HCT116 (cell line): ENCODE data around the gene PSEN2. TPM values are rescaled to one million over a fixed set of nuclear protein-coding genes. Genes with fewer than 3 reads are reported as not detected.

Experiments used
- ATAC-seq: fragments of 200-7000 bp; cut with Tn5 transposase; 2 replicates; pipeline ENCODE4 v1.9.1; 2020; ENCODE audit warnings: mild to moderate bottlenecking, moderate library complexity
- BruUV-seq: library from RNA; stranded (reverse); fragments of 400-500 nt; replicated peaks from 2 replicates; lab custom pipeline; 2021; lab: Mats Ljungman, UMichigan
- CTCF ChIA-PET: fragments of 300-600 bp; sonication (Branson Sonifier 250); formaldehyde crosslinking; loops from one replicate; lab custom pipeline; 2021; ENCODE audit warnings: antibody characterized with exemption; lab: Charles Lee
- POLR2A ChIA-PET: fragments of 300-600, 350-600 bp; sonication (Branson Sonifier 250); formaldehyde crosslinking; loops from one replicate; lab custom pipeline; 2021; ENCODE audit warnings: antibody characterized with exemption; lab: Charles Lee
- RAD21 ChIA-PET, 2 experiments: fragments of 300-600 bp; sonication (Branson Sonifier 250); formaldehyde crosslinking; loops; one replicate each; lab custom pipeline; 2023; ENCODE audit warnings: low total read pairs in 2 of 2; ENCODE audit not compliant: uncharacterized antibody in 2 of 2, unreplicated experiment in 2 of 2, low non-redundant PET in 1 of 2; lab: Charles Lee
- DNase-seq: peaks from one replicate; pipeline ENCODE4 v3.0.0-alpha.2; 2010; ENCODE audit warnings: low read depth, low spot score
- H2AFZ ChIP-seq: fragments of 200-600 bp; shearing (Covaris generic), sonication (generic); 2 replicates; pipeline ENCODE4 v1.6.1; 2017; ENCODE audit warnings: low read depth, mixed run types, mixed read lengths, antibody characterized with exemption, low read length; ENCODE audit not compliant: poor library complexity, severe bottlenecking
- H3K27ac ChIP-seq: 2 replicates; pipeline ENCODE4 v1.5.1; 2012; ENCODE audit warnings: low read depth, low read length
- H3K27me3 ChIP-seq: fragments of 200-600 bp; sonication (generic); 2 replicates; pipeline ENCODE4 v1.6.1; 2016; ENCODE audit warnings: mixed run types, low read length, mixed read lengths; ENCODE audit not compliant: insufficient read depth
- H3K36me3 ChIP-seq, 2 experiments: fragments of 200-500 bp in 1 of 2; fragments of 200-600 bp in 1 of 2; sonication (Bioruptor generic) in 1 of 2; sonication (generic) in 1 of 2; 2 replicates each; pipeline versions ENCODE4 v1.5.1 to v1.6.1; 2014 to 2016; ENCODE audit warnings: low read length in 2 of 2, inconsistent platforms in 1 of 2, mixed read lengths in 1 of 2, mixed run types in 1 of 2; ENCODE audit not compliant: insufficient read depth in 2 of 2, control insufficient read depth in 1 of 2
- H3K4me1 ChIP-seq, 2 experiments: fragments of 200-600 bp in 1 of 2; sonication (generic) in 1 of 2; 2 replicates each; pipeline versions ENCODE4 v1.5.1 to v1.6.1; 2012 to 2017; ENCODE audit warnings: low read length in 2 of 2, inconsistent platforms in 1 of 2, mild to moderate bottlenecking in 1 of 2, mixed read lengths in 1 of 2, mixed run types in 1 of 2, moderate library complexity in 1 of 2; ENCODE audit not compliant: insufficient read depth in 2 of 2, control insufficient read depth in 1 of 2
- H3K4me2 ChIP-seq: fragments of 200-600 bp; sonication (generic); 2 replicates; pipeline ENCODE4 v1.6.1; 2017; ENCODE audit warnings: mixed run types, low read length, mixed read lengths
- H3K4me3 ChIP-seq, 2 experiments: fragments of 200-600 bp in 1 of 2; sonication (generic) in 1 of 2; replicated peaks in 1 of 2; 2 replicates each; pipeline ENCODE4 v1.5.1; 2011 to 2016; ENCODE audit warnings: low read length in 2 of 2, control low read depth in 1 of 2, low read depth in 1 of 2, mild to moderate bottlenecking in 1 of 2, mixed read lengths in 1 of 2, mixed run types in 1 of 2
- H3K79me2 ChIP-seq: fragments of 200-600 bp; sonication (generic); 2 replicates; pipeline ENCODE4 v1.6.1; 2017; ENCODE audit warnings: mild to moderate bottlenecking, mixed run types, low read length, moderate library complexity, mixed read lengths; ENCODE audit not compliant: insufficient read depth
- H3K9ac ChIP-seq: fragments of 200-600 bp; sonication (generic); 2 replicates; pipeline ENCODE4 v1.6.1; 2016; ENCODE audit warnings: low read length, mixed read lengths
- H3K9me2 ChIP-seq: fragments of 200-600 bp; sonication (generic), shearing (Covaris generic); 2 replicates; pipeline ENCODE4 v1.6.1; 2017; ENCODE audit warnings: mixed run types, mild to moderate bottlenecking, moderate library complexity; ENCODE audit not compliant: insufficient read depth
- H3K9me3 ChIP-seq, 2 experiments: fragments of 200-500 bp in 1 of 2; fragments of 200-600 bp in 1 of 2; sonication (Bioruptor generic) in 1 of 2; sonication (generic) in 1 of 2; 2 replicates each; pipeline ENCODE4 v1.6.1; 2014 to 2017; ENCODE audit warnings: low read length in 2 of 2, mixed read lengths in 2 of 2, inconsistent platforms in 1 of 2, low read depth in 1 of 2, mild to moderate bottlenecking in 1 of 2, mixed run types in 1 of 2, moderate library complexity in 1 of 2; ENCODE audit not compliant: control insufficient read depth in 1 of 2, insufficient read depth in 1 of 2
- H4K20me1 ChIP-seq: fragments of 200-600 bp; sonication (generic), shearing (Covaris generic); 2 replicates; pipeline ENCODE4 v1.6.1; 2017; ENCODE audit warnings: mixed run types, mild to moderate bottlenecking, moderate library complexity; ENCODE audit not compliant: insufficient read depth
- EGR1 ChIP-seq: IDR thresholded peaks from 2 replicates; pipeline ENCODE4 v1.6.1; 2012; ENCODE audit warnings: low read depth
- JUND ChIP-seq: IDR thresholded peaks from 2 replicates; pipeline ENCODE4 v1.6.1; 2012
- MAX ChIP-seq: IDR thresholded peaks from 2 replicates; pipeline ENCODE4 v1.6.1; 2012
- POLR2A ChIP-seq: IDR thresholded peaks from 2 replicates; pipeline ENCODE4 v1.7.0; 2011; ENCODE audit warnings: borderline replicate concordance; ENCODE audit not compliant: insufficient read depth, insufficient read length; ENCODE audit errors: extremely low read depth
- RAD21 ChIP-seq: IDR thresholded peaks from 2 replicates; pipeline ENCODE4 v1.6.1; 2012; ENCODE audit warnings: low read depth, mild to moderate bottlenecking
- REST ChIP-seq: IDR thresholded peaks from 2 replicates; pipeline ENCODE4 v1.6.1; 2012; ENCODE audit warnings: low read depth
- SP1 ChIP-seq: IDR thresholded peaks from 2 replicates; pipeline ENCODE4 v1.6.1; 2012; ENCODE audit warnings: low read depth
- SRF ChIP-seq: IDR thresholded peaks from 2 replicates; pipeline ENCODE4 v1.6.1; 2012; ENCODE audit warnings: low read depth
- YY1 ChIP-seq: IDR thresholded peaks from 2 replicates; pipeline ENCODE4 v1.6.1; 2011; ENCODE audit warnings: low read length, low read depth, moderate library complexity, mild to moderate bottlenecking; ENCODE audit not compliant: insufficient replicate concordance; ENCODE audit errors: extremely low read depth
- ZBTB33 ChIP-seq: IDR thresholded peaks from 2 replicates; pipeline ENCODE4 v1.6.1; 2011; ENCODE audit warnings: mild to moderate bottlenecking, low read length, moderate library complexity; ENCODE audit not compliant: insufficient replicate concordance; ENCODE audit errors: extremely low read depth
- ZFX ChIP-seq: fragments of 450-650 bp; IDR thresholded peaks from 2 replicates; pipeline ENCODE4 v1.6.1; 2017
- intact Hi-C: fragments of 100-400 bp; cut with micrococcal nuclease; formaldehyde crosslinking; loops from 2 replicates; pipeline ENCODE4 v1.10.0; 2022
- total RNA-seq: library from RNA; stranded (reverse); gene quantifications from one replicate; pipeline ENCODE4 v1.2.1, GENCODE V29; 2021; ENCODE audit not compliant: unreplicated experiment

PSEN2 gene
- total RNA-seq, 1 experiment from 2014 or later = 28.5 TPM

- H3K4me3 ChIP-seq = no peak overlapping the region
- H3K36me3 ChIP-seq = no peaks in the 10 kb centered on the region
- TF ChIP-seq ZFX = no peak
- no peak for TF ChIP-seq RAD21
- TF ChIP-seq MAX = no peak
- TF ChIP-seq YY1 = no peak
- no peak for TF ChIP-seq SP1
- no peak for TF ChIP-seq EGR1
- TF ChIP-seq SRF = no peak
- TF ChIP-seq REST = no peak
- TF ChIP-seq POLR2A = no peak
- no peak for TF ChIP-seq ZBTB33
- TF ChIP-seq JUND = no peak
- DNase-seq = no peak
- no TSS peak for BruUV-seq
- no peaks in the 10 kb centered on the region for H3K27me3 ChIP-seq
- no peaks in the 10 kb centered on the region for H3K9me2 ChIP-seq
- ChIA-PET POLR2A (no interaction called here), RAD21 (no interaction called here), CTCF (no interaction called here)
- ATAC-seq = no peak
- no peak overlapping the region for H3K9ac ChIP-seq
- no peak overlapping the region for H2AFZ ChIP-seq
- H4K20me1 ChIP-seq = no peaks in the 10 kb centered on the region
- H3K4me1 ChIP-seq = peaks cover under 1 to 27% of the 10 kb centered on the region in 2 experiments
- intact Hi-C loops = no loop called here
- H3K9me3 ChIP-seq = no peaks in the 10 kb centered on the region
- no peak overlapping the region for H3K27ac ChIP-seq
- H3K4me2 ChIP-seq = no peak overlapping the region
- peaks cover 20% of the 10 kb centered on the region; the same call in 1 of the 2 replicates for H3K79me2 ChIP-seq
These were observed 73.5 kb downstream of the PSEN2 start for GRCh38 chr1:226943927-226944326.
